WI38 (cell line): ENCODE results near the gene PRRX2.

ENCODE experiments used
- H3K4me3 ChIP-seq: 2 replicates; pipeline ENCODE4 v1.5.1; 2011; ENCODE audit warnings: low read depth, mild to moderate bottlenecking, control low read depth, low read length
- CTCF ChIP-seq: IDR thresholded peaks from 2 replicates; pipeline ENCODE4 v1.5.1; 2012; ENCODE audit warnings: low read depth, mild to moderate bottlenecking, control low read depth, low read length

Gene PRRX2

GRCh38 chr9:129716091-129716490, 50.6 kb downstream of the PRRX2 start:
- TF ChIP-seq CTCF = no peak

GRCh38 chr9:129717991-129718390, 52.5 kb downstream of the PRRX2 start:
- no peak overlapping the region for H3K4me3 ChIP-seq
- TF ChIP-seq CTCF = no peak

More at GRCh38 chr9:129716091-129716490, 50.6 kb downstream of the PRRX2 start:
- no peak overlapping the region for H3K4me3 ChIP-seq

GRCh38 chr9:129718647-129719046, 53.2 kb downstream of the PRRX2 start:
- H3K4me3 ChIP-seq = no peak overlapping the region
- no peak for TF ChIP-seq CTCF

- no peak for TF ChIP-seq CTCF
- H3K4me3 ChIP-seq = no peak overlapping the region
Observed at GRCh38 chr9:129719135-129719534, 53.7 kb downstream of the PRRX2 start.

- no peak overlapping the region for H3K4me3 ChIP-seq
Observed at GRCh38 chr9:129720181-129720864, 54.9 kb downstream of the PRRX2 start.

GRCh38 chr9:129720865-129721545, 55.6 kb downstream of the PRRX2 start:
- TF ChIP-seq CTCF = no peak
- H3K4me3 ChIP-seq = no peak overlapping the region

More at GRCh38 chr9:129720181-129720864, 54.9 kb downstream of the PRRX2 start:
- TF ChIP-seq CTCF = 0 out of 2 replicates have a peak, but pooled peaks have one; percentile 20

GRCh38 chr9:129722913-129723312, 57.5 kb downstream of the PRRX2 start:
- TF ChIP-seq CTCF = no peak
- H3K4me3 ChIP-seq = no peak overlapping the region
